Esophagus squamous epithelium (tissue), 5 donors: ENCODE measurements around the gene PRKN. TPM values are rescaled to one million over a fixed set of nuclear protein-coding genes. Genes with fewer than 3 reads are reported as not detected.

Source experiments
- DNase-seq: peaks from one replicate; lab custom pipeline; 2025; lab: John Stamatoyannopoulos, UW
- H3K27ac ChIP-seq, 4 donors: fragments of 200-600 bp; sonication (generic); one replicate each; pipeline ENCODE4 v1.5.1; 2016 to 2019; ENCODE audit warnings: mild to moderate bottlenecking in 1 of 4
- H3K27me3 ChIP-seq, 4 donors: fragments of 200-600 bp; sonication (generic); 1 replicate in 3 of 4; 2 replicates in 1 of 4; pipeline versions ENCODE4 v1.5.1 to v1.6.0; 2017 to 2021; ENCODE audit warnings: antibody characterized with exemption in 1 of 4
- H3K36me3 ChIP-seq, 3 donors: fragments of 200-600 bp; sonication (generic); one replicate each; pipeline ENCODE4 v1.5.1; 2016 to 2019
- H3K4me1 ChIP-seq, 3 donors: fragments of 200-600 bp; sonication (generic); one replicate each; pipeline ENCODE4 v1.5.1; 2017 to 2019
- H3K4me3 ChIP-seq, 4 donors: fragments of 200-600 bp; sonication (generic); 1 replicate in 3 of 4; 2 replicates in 1 of 4; pipeline ENCODE4 v1.5.1; 2016 to 2019; ENCODE audit warnings: mild to moderate bottlenecking in 2 of 4, moderate library complexity in 1 of 4
- H3K9me3 ChIP-seq, 3 donors: fragments of 200-600 bp; sonication (generic); one replicate each; pipeline ENCODE4 v1.5.1; 2016 to 2019
- POLR2A ChIP-seq, 4 donors: fragments of 450-650 bp; IDR thresholded peaks; one replicate each; pipeline ENCODE4 v1.6.1; 2017; ENCODE audit warnings: antibody characterized with exemption in 4 of 4, mild to moderate bottlenecking in 4 of 4, moderate library complexity in 3 of 4
- WGBS, 2 donors: methylation state at CpG; one replicate each; pipeline ENCODE4 v1.1.5; 2018; 5-methylcytosine and 5-hydroxymethylcytosine counted together
- intact Hi-C: fragments of 100-400 bp; cut with DNase I; formaldehyde crosslinking; loops from one replicate; pipeline ENCODE4 v1.15.0; 2022
- total RNA-seq, 4 donors: library from RNA; depleted of rRNA; stranded (reverse); fragments of >200 nt; gene quantifications; one replicate each; pipeline ENCODE4 v1.1.0, GENCODE V29; 2016
- TF ChIP-seq, protein P1 (sequence below), 6 experiments: fragments of 450-650 bp in 4 of 6; fragments of 200-600 bp in 2 of 6; sonication (generic) in 2 of 6; IDR thresholded peaks; one replicate each; pipeline ENCODE4 v1.5.1; 2016 to 2019; ENCODE audit warnings: antibody characterized with exemption in 6 of 6, mild to moderate bottlenecking in 4 of 6, moderate library complexity in 4 of 6
- donor health status: DM: yes; HTN: yes; CAD: no.

PRKN gene
- total RNA-seq, 4 donors from 2014 or later = 0.70 to 5.5 (median 2.2) TPM

DNA sequence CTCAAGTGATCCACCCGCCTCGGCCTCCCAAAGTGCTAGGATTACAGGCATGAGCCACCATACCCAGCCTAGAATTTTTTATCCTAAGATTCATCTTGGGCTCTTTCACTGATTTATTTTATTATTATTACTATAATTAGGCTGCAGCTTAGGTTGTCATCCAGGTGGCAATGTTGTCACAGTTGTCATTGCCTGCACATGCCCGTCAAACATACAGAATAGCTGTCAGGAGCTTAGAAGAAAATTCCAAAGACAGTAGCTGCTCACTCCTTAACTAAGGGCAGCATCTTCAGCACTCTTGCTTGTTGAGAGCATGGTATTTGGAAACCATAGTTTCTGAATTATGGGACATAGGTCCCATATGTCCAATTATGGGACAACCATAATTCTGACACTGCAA lies 1118.8 kb downstream of the PRKN start:
- H3K36me3 ChIP-seq = no peaks in the 10 kb centered on the region
- WGBS, 2 donors = 94 to 100% methylated on average over 3 of the region's 3 CpGs

GRCh38 chr6:161607696-161608297 lies 1119.8 kb downstream of the PRKN start:
- no peak overlapping the region for H3K27ac ChIP-seq
- no peaks in the 10 kb centered on the region for H3K9me3 ChIP-seq
- DNase-seq = no peak
- intact Hi-C loops = no loop called here
- no peaks in the 10 kb centered on the region for H3K27me3 ChIP-seq
- no peak overlapping the region for H3K4me3 ChIP-seq
- no peaks in the 10 kb centered on the region for H3K4me1 ChIP-seq
- 79 to 88% methylated on average over 6 of the region's 6 CpGs for WGBS, 2 donors
- TF ChIP-seq, protein P1, sequence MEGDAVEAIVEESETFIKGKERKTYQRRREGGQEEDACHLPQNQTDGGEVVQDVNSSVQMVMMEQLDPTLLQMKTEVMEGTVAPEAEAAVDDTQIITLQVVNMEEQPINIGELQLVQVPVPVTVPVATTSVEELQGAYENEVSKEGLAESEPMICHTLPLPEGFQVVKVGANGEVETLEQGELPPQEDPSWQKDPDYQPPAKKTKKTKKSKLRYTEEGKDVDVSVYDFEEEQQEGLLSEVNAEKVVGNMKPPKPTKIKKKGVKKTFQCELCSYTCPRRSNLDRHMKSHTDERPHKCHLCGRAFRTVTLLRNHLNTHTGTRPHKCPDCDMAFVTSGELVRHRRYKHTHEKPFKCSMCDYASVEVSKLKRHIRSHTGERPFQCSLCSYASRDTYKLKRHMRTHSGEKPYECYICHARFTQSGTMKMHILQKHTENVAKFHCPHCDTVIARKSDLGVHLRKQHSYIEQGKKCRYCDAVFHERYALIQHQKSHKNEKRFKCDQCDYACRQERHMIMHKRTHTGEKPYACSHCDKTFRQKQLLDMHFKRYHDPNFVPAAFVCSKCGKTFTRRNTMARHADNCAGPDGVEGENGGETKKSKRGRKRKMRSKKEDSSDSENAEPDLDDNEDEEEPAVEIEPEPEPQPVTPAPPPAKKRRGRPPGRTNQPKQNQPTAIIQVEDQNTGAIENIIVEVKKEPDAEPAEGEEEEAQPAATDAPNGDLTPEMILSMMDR (IDR thresholded peaks at IDR 0.05) = no peak
- no peak for TF ChIP-seq POLR2A (IDR thresholded peaks at IDR 0.05)
- H3K36me3 ChIP-seq = no peaks in the 10 kb centered on the region

More for the DNA sequence above, 1118.8 kb downstream of the PRKN start:
- Histone ChIP-seq H3K4me3 (no peak overlapping the region), H3K27ac (no peak overlapping the region), H3K27me3 (no peaks in the 10 kb centered on the region), H3K4me1 (no peaks in the 10 kb centered on the region), H3K9me3 (no peaks in the 10 kb centered on the region)
- TF ChIP-seq POLR2A (IDR thresholded peaks at IDR 0.05) = no peak
- TF ChIP-seq, protein P1 (IDR thresholded peaks at IDR 0.05) = no peak
- intact Hi-C loops = no loop called here
- DNase-seq = no peak

DNA sequence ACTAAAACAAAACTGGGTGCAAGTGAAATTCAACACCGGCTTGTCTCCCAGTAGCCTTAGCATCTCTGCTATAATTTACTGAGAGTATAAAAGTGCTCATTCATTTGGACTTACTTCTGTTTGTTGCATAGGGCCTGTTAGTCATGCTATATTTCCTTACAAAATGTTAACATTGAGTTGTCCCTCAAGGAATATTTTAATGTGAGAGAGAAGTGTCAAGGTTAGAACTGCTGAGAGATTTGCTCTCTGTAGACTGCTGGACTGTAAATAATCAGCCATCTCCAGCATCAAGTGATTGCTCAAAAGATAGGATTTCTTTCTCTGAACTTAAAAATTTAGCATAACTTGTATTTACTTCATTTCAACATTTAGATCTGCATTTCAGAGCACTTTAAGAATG lies 1125.2 kb downstream of the PRKN start:
- WGBS, 2 donors = 83 to 96% methylated on average over 1 of the region's 1 CpG
- no peak for DNase-seq
- no peaks in the 10 kb centered on the region for H3K4me1 ChIP-seq
- intact Hi-C loops = no loop called here
- H3K9me3 ChIP-seq = no peaks in the 10 kb centered on the region
- no peaks in the 10 kb centered on the region for H3K36me3 ChIP-seq
- no peak overlapping the region for H3K4me3 ChIP-seq
- H3K27me3 ChIP-seq = no peaks in the 10 kb centered on the region
- TF ChIP-seq, protein P1 (IDR thresholded peaks at IDR 0.05) = no peak
- no peak for TF ChIP-seq POLR2A (IDR thresholded peaks at IDR 0.05)
- H3K27ac ChIP-seq = no peak overlapping the region

DNA sequence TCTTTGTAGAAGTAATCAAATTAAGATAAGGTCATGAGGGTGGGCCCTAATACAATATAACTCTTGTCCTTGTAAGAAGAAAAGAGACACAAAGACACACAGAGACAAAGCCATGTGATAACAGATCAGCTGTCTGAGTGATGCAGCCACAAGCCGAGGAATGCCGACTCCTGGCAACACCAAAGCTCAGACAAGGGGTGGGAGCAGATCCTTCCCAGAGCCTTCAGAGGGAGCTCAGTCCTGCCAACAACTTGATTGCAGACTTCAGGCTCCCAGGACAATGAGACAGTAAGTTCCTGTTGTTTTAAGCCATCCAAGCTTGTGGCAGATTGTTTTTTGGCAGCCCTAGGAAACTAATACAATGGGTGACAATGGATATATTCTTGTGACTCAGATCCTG lies 1128.7 kb downstream of the PRKN start:
- no peaks in the 10 kb centered on the region for H3K4me1 ChIP-seq
- H3K9me3 ChIP-seq = no peaks in the 10 kb centered on the region
- 90 to 100% methylated on average over 2 of the region's 2 CpGs for WGBS, 2 donors
- H3K27ac ChIP-seq = no peak overlapping the region
- intact Hi-C loops = no loop called here
- no peaks in the 10 kb centered on the region for H3K36me3 ChIP-seq
- H3K27me3 ChIP-seq = no peaks in the 10 kb centered on the region
- H3K4me3 ChIP-seq = no peak overlapping the region
- TF ChIP-seq, protein P1 (IDR thresholded peaks at IDR 0.05) = no peak
- TF ChIP-seq POLR2A (IDR thresholded peaks at IDR 0.05) = no peak
- DNase-seq = no peak

- no peaks in the 10 kb centered on the region for H3K36me3 ChIP-seq
- DNase-seq = no peak
- H3K9me3 ChIP-seq = no peaks in the 10 kb centered on the region
- intact Hi-C loops = no loop called here
- no peak overlapping the region for H3K4me3 ChIP-seq
- WGBS, 2 donors = 70 to 72% methylated on average over 6 of the region's 7 CpGs
- no peak for TF ChIP-seq POLR2A (IDR thresholded peaks at IDR 0.05)
- TF ChIP-seq, protein P1 (IDR thresholded peaks at IDR 0.05) = no peak
- no peaks in the 10 kb centered on the region for H3K4me1 ChIP-seq
- H3K27ac ChIP-seq = no peak overlapping the region
- H3K27me3 ChIP-seq = no peaks in the 10 kb centered on the region
Measured at GRCh38 chr6:161596807-161597520, 1130.6 kb downstream of the PRKN start.
